ENCODE measurements around the gene ANKS1B. TPM values are rescaled to one million over a fixed set of nuclear protein-coding genes. Genes with fewer than 3 reads are reported as not detected.

The ANKS1B gene
- total RNA-seq, 4 donors from 2014 or later: 16.6 to 62.6 (median 40.2) TPM

GRCh38 chr12:99985631-99986030, 895 bp upstream of the ANKS1B start:
- Histone ChIP-seq H3K4me3 (peak overlapping the region in 1 of 2 donors; percentile 54), H3K9me3 (no peaks in the 10 kb centered on the region), H3K27ac (peak overlapping the region in 1 of 2 donors; percentile 65), H3K36me3 (no peaks in the 10 kb centered on the region), H3K27me3 (no peaks in the 10 kb centered on the region), H3K4me1 (no peaks in the 10 kb centered on the region)
- TF ChIP-seq POLR2A (IDR thresholded peaks at IDR 0.05): no peak
- TF ChIP-seq, protein P1, sequence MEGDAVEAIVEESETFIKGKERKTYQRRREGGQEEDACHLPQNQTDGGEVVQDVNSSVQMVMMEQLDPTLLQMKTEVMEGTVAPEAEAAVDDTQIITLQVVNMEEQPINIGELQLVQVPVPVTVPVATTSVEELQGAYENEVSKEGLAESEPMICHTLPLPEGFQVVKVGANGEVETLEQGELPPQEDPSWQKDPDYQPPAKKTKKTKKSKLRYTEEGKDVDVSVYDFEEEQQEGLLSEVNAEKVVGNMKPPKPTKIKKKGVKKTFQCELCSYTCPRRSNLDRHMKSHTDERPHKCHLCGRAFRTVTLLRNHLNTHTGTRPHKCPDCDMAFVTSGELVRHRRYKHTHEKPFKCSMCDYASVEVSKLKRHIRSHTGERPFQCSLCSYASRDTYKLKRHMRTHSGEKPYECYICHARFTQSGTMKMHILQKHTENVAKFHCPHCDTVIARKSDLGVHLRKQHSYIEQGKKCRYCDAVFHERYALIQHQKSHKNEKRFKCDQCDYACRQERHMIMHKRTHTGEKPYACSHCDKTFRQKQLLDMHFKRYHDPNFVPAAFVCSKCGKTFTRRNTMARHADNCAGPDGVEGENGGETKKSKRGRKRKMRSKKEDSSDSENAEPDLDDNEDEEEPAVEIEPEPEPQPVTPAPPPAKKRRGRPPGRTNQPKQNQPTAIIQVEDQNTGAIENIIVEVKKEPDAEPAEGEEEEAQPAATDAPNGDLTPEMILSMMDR (IDR thresholded peaks at IDR 0.05): no peak
- DNase-seq: no peak
- intact Hi-C loops (cut with DNase I; ENCODE audit: low total_unique reads): no loop called here

- H3K9me3 ChIP-seq: no peaks in the 10 kb centered on the region
- no peaks in the 10 kb centered on the region for H3K36me3 ChIP-seq
- H3K27ac ChIP-seq: peak overlapping the region; percentile 61 to 65
- no peak for DNase-seq
- intact Hi-C loops (cut with DNase I; ENCODE audit: low total_unique reads): no loop called here
- H3K4me3 ChIP-seq: peak overlapping the region; percentile 51 to 54
- H3K4me1 ChIP-seq: no peaks in the 10 kb centered on the region
- no peak for TF ChIP-seq POLR2A (IDR thresholded peaks at IDR 0.05)
- TF ChIP-seq, protein P1 (IDR thresholded peaks at IDR 0.05): no peak
- no peaks in the 10 kb centered on the region for H3K27me3 ChIP-seq
Measured at GRCh38 chr12:99985129-99985570, 414 bp upstream of the ANKS1B start.

GRCh38 chr12:99983456-99984258, 1.1 kb downstream of the ANKS1B start:
- no peaks in the 10 kb centered on the region for H3K36me3 ChIP-seq
- H3K27ac ChIP-seq: peak overlapping the region; percentile 65 to 80
- TF ChIP-seq POLR2A (IDR thresholded peaks at IDR 0.05): no peak
- H3K4me3 ChIP-seq: peak overlapping the region; percentile 57 to 66
- no peaks in the 10 kb centered on the region for H3K4me1 ChIP-seq
- no peaks in the 10 kb centered on the region for H3K27me3 ChIP-seq
- intact Hi-C loops (cut with DNase I; ENCODE audit: low total_unique reads): no loop called here
- DNase-seq: peak in 1 of 2 donors; percentile 13
- H3K9me3 ChIP-seq: no peaks in the 10 kb centered on the region

GRCh38 chr12:99981639-99982190, 3.0 kb downstream of the ANKS1B start:
- intact Hi-C loops (cut with DNase I; ENCODE audit: low total_unique reads): no loop called here
- H3K36me3 ChIP-seq: no peaks in the 10 kb centered on the region
- no peaks in the 10 kb centered on the region for H3K4me1 ChIP-seq
- no peak overlapping the region for H3K4me3 ChIP-seq
- no peak for TF ChIP-seq POLR2A (IDR thresholded peaks at IDR 0.05)
- TF ChIP-seq, protein P1 (IDR thresholded peaks at IDR 0.05): no peak
- no peaks in the 10 kb centered on the region for H3K9me3 ChIP-seq
- H3K27ac ChIP-seq: no peak overlapping the region
- DNase-seq: no peak
- H3K27me3 ChIP-seq: no peaks in the 10 kb centered on the region

- DNase-seq: no peak
- H3K27me3 ChIP-seq: no peaks in the 10 kb centered on the region
- no peak overlapping the region for H3K4me3 ChIP-seq
- H3K27ac ChIP-seq: no peak overlapping the region
- TF ChIP-seq, protein P1 (IDR thresholded peaks at IDR 0.05): no peak
- no peak for TF ChIP-seq POLR2A (IDR thresholded peaks at IDR 0.05)
- no peaks in the 10 kb centered on the region for H3K36me3 ChIP-seq
- no peaks in the 10 kb centered on the region for H3K9me3 ChIP-seq
- intact Hi-C loops (cut with DNase I; ENCODE audit: low total_unique reads): no loop called here
- H3K4me1 ChIP-seq: no peaks in the 10 kb centered on the region
Measured at GRCh38 chr12:99979471-99979870, 5.3 kb downstream of the ANKS1B start.
